Measurements from ENCODE around the gene RAPGEF4.
A peak's percentile ranks its signal among the peaks of the same experiment; 100 is the strongest.

Gene RAPGEF4

GRCh38 chr2:172937884-172938712, 202.5 kb downstream of the RAPGEF4 start:
- H3K36me3 ChIP-seq (ENCODE audit: insufficient read depth, low read length): no peaks in the 10 kb centered on the region
- H3K4me3 ChIP-seq (ENCODE audit: low read length, poor library complexity, severe bottlenecking): no peak overlapping the region
- H3K4me1 ChIP-seq (ENCODE audit: insufficient read depth, low read length, poor library complexity, severe bottlenecking): no peaks in the 10 kb centered on the region
- H3F3A ChIP-seq (ENCODE audit: low read depth): no peaks in the 10 kb centered on the region
- no peaks in the 10 kb centered on the region for H3K27me3 ChIP-seq (ENCODE audit: insufficient read depth, low read length, poor library complexity, severe bottlenecking)
- H3K4me2 ChIP-seq (ENCODE audit: low read depth, low read length, poor library complexity, severe bottlenecking): no peak overlapping the region
- no peak overlapping the region for H2AFZ ChIP-seq (ENCODE audit: low read length)
- no peaks in the 10 kb centered on the region for H3K79me2 ChIP-seq (ENCODE audit: insufficient read depth, low read length)
- H3K9me2 ChIP-seq (replicated peaks; ENCODE audit: low read depth, low read length): no peaks in the 10 kb centered on the region
- H3K9ac ChIP-seq (ENCODE audit: low read depth, low read length, poor library complexity, severe bottlenecking): no peak overlapping the region
- H3K9me3 ChIP-seq (ENCODE audit: insufficient read depth, low read depth, low read length): no peaks in the 10 kb centered on the region
- no peaks in the 10 kb centered on the region for H4K20me1 ChIP-seq (ENCODE audit: insufficient read depth, low read length, poor library complexity, severe bottlenecking)
- TF ChIP-seq CTCF (conservative IDR thresholded peaks at IDR 0.05; ENCODE audit: low read length): no peak
- no peak for TF ChIP-seq EZH2phosphoT487 (IDR thresholded peaks at IDR 0.05; ENCODE audit: borderline replicate concordance)

GRCh38 chr2:172938713-172939375, 203.2 kb downstream of the RAPGEF4 start:
- Histone ChIP-seq H3K79me2 (ENCODE audit: insufficient read depth, low read length) (no peaks in the 10 kb centered on the region), H3K36me3 (ENCODE audit: insufficient read depth, low read length) (no peaks in the 10 kb centered on the region), H3F3A (ENCODE audit: low read depth) (no peaks in the 10 kb centered on the region), H2AFZ (ENCODE audit: low read length) (no peak overlapping the region), H3K4me3 (ENCODE audit: low read length, poor library complexity, severe bottlenecking) (no peak overlapping the region), H3K9ac (ENCODE audit: low read depth, low read length, poor library complexity, severe bottlenecking) (no peak overlapping the region), H3K9me3 (ENCODE audit: insufficient read depth, low read depth, low read length) (no peaks in the 10 kb centered on the region), H4K20me1 (ENCODE audit: insufficient read depth, low read length, poor library complexity, severe bottlenecking) (no peaks in the 10 kb centered on the region), H3K4me1 (ENCODE audit: insufficient read depth, low read length, poor library complexity, severe bottlenecking) (peaks cover 7% of the 10 kb centered on the region), H3K9me2 (replicated peaks; ENCODE audit: low read depth, low read length) (no peaks in the 10 kb centered on the region), H3K27me3 (ENCODE audit: insufficient read depth, low read length, poor library complexity, severe bottlenecking) (no peaks in the 10 kb centered on the region), H3K4me2 (ENCODE audit: low read depth, low read length, poor library complexity, severe bottlenecking) (no peak overlapping the region)
- TF ChIP-seq CTCF (conservative IDR thresholded peaks at IDR 0.05; ENCODE audit: low read length) (no peak), EZH2phosphoT487 (IDR thresholded peaks at IDR 0.05; ENCODE audit: borderline replicate concordance) (no peak)

- Histone ChIP-seq H2AFZ (ENCODE audit: low read length) (peak overlapping the region; percentile 22; the same call in 1 of the 2 replicates), H3K36me3 (ENCODE audit: insufficient read depth, low read length) (no peaks in the 10 kb centered on the region), H3K9ac (ENCODE audit: low read depth, low read length, poor library complexity, severe bottlenecking) (no peak overlapping the region), H3K9me3 (ENCODE audit: insufficient read depth, low read depth, low read length) (no peaks in the 10 kb centered on the region), H3K4me1 (ENCODE audit: insufficient read depth, low read length, poor library complexity, severe bottlenecking) (peaks cover 12% of the 10 kb centered on the region), H3K9me2 (replicated peaks; ENCODE audit: low read depth, low read length) (no peaks in the 10 kb centered on the region), H3K79me2 (ENCODE audit: insufficient read depth, low read length) (no peaks in the 10 kb centered on the region), H3K4me3 (ENCODE audit: low read length, poor library complexity, severe bottlenecking) (no peak overlapping the region), H3K27me3 (ENCODE audit: insufficient read depth, low read length, poor library complexity, severe bottlenecking) (no peaks in the 10 kb centered on the region), H3F3A (ENCODE audit: low read depth) (no peaks in the 10 kb centered on the region), H4K20me1 (ENCODE audit: insufficient read depth, low read length, poor library complexity, severe bottlenecking) (no peaks in the 10 kb centered on the region), H3K4me2 (ENCODE audit: low read depth, low read length, poor library complexity, severe bottlenecking) (peak overlapping the region; percentile 12)
- TF ChIP-seq EZH2phosphoT487 (IDR thresholded peaks at IDR 0.05; ENCODE audit: borderline replicate concordance): no peak
- no peak for TF ChIP-seq CTCF (conservative IDR thresholded peaks at IDR 0.05; ENCODE audit: low read length)
Measured at GRCh38 chr2:172943539-172943938, 207.9 kb downstream of the RAPGEF4 start.
